ENCODE measurements around the gene HLA-C.
"Not testable (repeated sequence)": the region's sequence is repeated elsewhere in the genome, so short reads cannot be mapped to it uniquely, and the experiment has no call there.

Gene HLA-C

GRCh38 chr6:31267651-31268368, 4.1 kb downstream of the HLA-C start:
- peak overlapping the region; percentile 97 for H3K4me3 Mint-ChIP-seq
- peak overlapping the region; percentile 100 for H3K27ac Mint-ChIP-seq (ENCODE audit: low read depth)
- DNase-seq (ENCODE audit: low spot score in 2 of 2) = peak in 1 of 2 donors; percentile 31
- H3K9me3 Mint-ChIP-seq = peaks cover 5% of the 10 kb centered on the region
- ATAC-seq (replicated peaks; ENCODE audit: extremely low read depth, poor library complexity, severe bottlenecking) = no peak
- H3K36me3 Mint-ChIP-seq (ENCODE audit: insufficient read depth) = peaks cover 60% of the 10 kb centered on the region
- peaks cover 52% of the 10 kb centered on the region for H3K4me1 Mint-ChIP-seq
- H3K27me3 Mint-ChIP-seq = no peaks in the 10 kb centered on the region

GRCh38 chr6:31266567-31267360, 5.1 kb downstream of the HLA-C start:
- Mint-ChIP-seq H3K27ac (ENCODE audit: low read depth) (peak overlapping the region; percentile 100), H3K36me3 (ENCODE audit: insufficient read depth) (peaks cover 51% of the 10 kb centered on the region), H3K4me3 (peak overlapping the region; percentile 97), H3K4me1 (peaks cover 41% of the 10 kb centered on the region), H3K27me3 (peaks cover 6% of the 10 kb centered on the region), H3K9me3 (peaks cover 11% of the 10 kb centered on the region)
- no peak for DNase-seq (ENCODE audit: low spot score in 2 of 2)
- no peak for ATAC-seq (replicated peaks; ENCODE audit: extremely low read depth, poor library complexity, severe bottlenecking)

GRCh38 chr6:31265926-31266325, 6.0 kb downstream of the HLA-C start:
- DNase-seq (ENCODE audit: low spot score in 2 of 2) (no peak), ATAC-seq (replicated peaks; ENCODE audit: extremely low read depth, poor library complexity, severe bottlenecking) (no peak)
- Mint-ChIP-seq H3K9me3 (peaks cover 11% of the 10 kb centered on the region), H3K27ac (ENCODE audit: low read depth) (no peak overlapping the region), H3K27me3 (peaks cover 9% of the 10 kb centered on the region), H3K36me3 (ENCODE audit: insufficient read depth) (peaks cover 43% of the 10 kb centered on the region), H3K4me1 (peaks cover 38% of the 10 kb centered on the region), H3K4me3 (no peak overlapping the region)

GRCh38 chr6:31263346-31263933, 8.5 kb downstream of the HLA-C start:
- H3K36me3 Mint-ChIP-seq (ENCODE audit: insufficient read depth) = peaks cover 21% of the 10 kb centered on the region
- not testable (repeated sequence) for H3K4me3 Mint-ChIP-seq; ATAC-seq (replicated peaks; ENCODE audit: extremely low read depth, poor library complexity, severe bottlenecking); DNase-seq (ENCODE audit: low spot score in 2 of 2); H3K27ac Mint-ChIP-seq (ENCODE audit: low read depth)
- peaks cover 27% of the 10 kb centered on the region for H3K4me1 Mint-ChIP-seq
- peaks cover 11% of the 10 kb centered on the region for H3K9me3 Mint-ChIP-seq
- peaks cover 20% of the 10 kb centered on the region for H3K27me3 Mint-ChIP-seq

GRCh38 chr6:31259995-31260394, 11.9 kb downstream of the HLA-C start:
- H3K4me1 Mint-ChIP-seq; ATAC-seq (replicated peaks; ENCODE audit: extremely low read depth, poor library complexity, severe bottlenecking): not testable (repeated sequence)

GRCh38 chr6:31252625-31253024, 19.3 kb downstream of the HLA-C start:
- Mint-ChIP-seq H3K4me3 (no peak overlapping the region), H3K27me3 (peaks cover 50% of the 10 kb centered on the region), H3K4me1 (no peaks in the 10 kb centered on the region), H3K9me3 (peaks cover 13% of the 10 kb centered on the region), H3K27ac (ENCODE audit: low read depth) (no peak overlapping the region), H3K36me3 (ENCODE audit: insufficient read depth) (peaks cover 1% of the 10 kb centered on the region)
- no peak for ATAC-seq (replicated peaks; ENCODE audit: extremely low read depth, poor library complexity, severe bottlenecking)
- DNase-seq (ENCODE audit: low spot score in 2 of 2) = no peak

More at GRCh38 chr6:31259995-31260394, 11.9 kb downstream of the HLA-C start:
- not testable (repeated sequence) for DNase-seq (ENCODE audit: low spot score in 2 of 2); H3K27ac Mint-ChIP-seq (ENCODE audit: low read depth); H3K36me3 Mint-ChIP-seq (ENCODE audit: insufficient read depth); H3K4me3 Mint-ChIP-seq
- Mint-ChIP-seq H3K9me3 (peaks cover 11% of the 10 kb centered on the region), H3K27me3 (peaks cover 45% of the 10 kb centered on the region)

GRCh38 chr6:31251261-31251660, 20.6 kb downstream of the HLA-C start:
- DNase-seq (ENCODE audit: low spot score in 2 of 2) (no peak), ATAC-seq (replicated peaks; ENCODE audit: extremely low read depth, poor library complexity, severe bottlenecking) (no peak)
- Mint-ChIP-seq H3K9me3 (peaks cover 26% of the 10 kb centered on the region), H3K4me3 (no peak overlapping the region), H3K4me1 (no peaks in the 10 kb centered on the region), H3K36me3 (ENCODE audit: insufficient read depth) (peaks cover 1% of the 10 kb centered on the region), H3K27ac (ENCODE audit: low read depth) (no peak overlapping the region), H3K27me3 (peaks cover 50% of the 10 kb centered on the region)

- peaks cover 1% of the 10 kb centered on the region for H3K36me3 Mint-ChIP-seq (ENCODE audit: insufficient read depth)
- no peaks in the 10 kb centered on the region for H3K4me1 Mint-ChIP-seq
- peaks cover 26% of the 10 kb centered on the region for H3K9me3 Mint-ChIP-seq
- no peak for DNase-seq (ENCODE audit: low spot score in 2 of 2)
- no peak overlapping the region for H3K4me3 Mint-ChIP-seq
- no peak overlapping the region for H3K27ac Mint-ChIP-seq (ENCODE audit: low read depth)
- peaks cover 49% of the 10 kb centered on the region for H3K27me3 Mint-ChIP-seq
- no peak for ATAC-seq (replicated peaks; ENCODE audit: extremely low read depth, poor library complexity, severe bottlenecking)
Measured at GRCh38 chr6:31249184-31249583, 22.7 kb downstream of the HLA-C start.

- H3K9me3 Mint-ChIP-seq = peaks cover 26% of the 10 kb centered on the region
- H3K4me1 Mint-ChIP-seq = no peaks in the 10 kb centered on the region
- peaks cover 1% of the 10 kb centered on the region for H3K36me3 Mint-ChIP-seq (ENCODE audit: insufficient read depth)
- ATAC-seq (replicated peaks; ENCODE audit: extremely low read depth, poor library complexity, severe bottlenecking) (no peak), DNase-seq (ENCODE audit: low spot score in 2 of 2) (no peak)
- no peak overlapping the region for H3K4me3 Mint-ChIP-seq
- no peak overlapping the region for H3K27ac Mint-ChIP-seq (ENCODE audit: low read depth)
- peaks cover 49% of the 10 kb centered on the region for H3K27me3 Mint-ChIP-seq
Measured at GRCh38 chr6:31247813-31248212, 24.1 kb downstream of the HLA-C start.

- no peak overlapping the region for H3K4me3 Mint-ChIP-seq
- H3K36me3 Mint-ChIP-seq (ENCODE audit: insufficient read depth) = peaks cover 1% of the 10 kb centered on the region
- no peak overlapping the region for H3K27ac Mint-ChIP-seq (ENCODE audit: low read depth)
- H3K27me3 Mint-ChIP-seq = peaks cover 42% of the 10 kb centered on the region
- no peak for DNase-seq (ENCODE audit: low spot score in 2 of 2)
- ATAC-seq (replicated peaks; ENCODE audit: extremely low read depth, poor library complexity, severe bottlenecking) = no peak
- peaks cover 26% of the 10 kb centered on the region for H3K9me3 Mint-ChIP-seq
- no peaks in the 10 kb centered on the region for H3K4me1 Mint-ChIP-seq
Measured at GRCh38 chr6:31246051-31246521, 25.8 kb downstream of the HLA-C start.

GRCh38 chr6:31243508-31243907, 28.4 kb downstream of the HLA-C start:
- no peaks in the 10 kb centered on the region for H3K36me3 Mint-ChIP-seq (ENCODE audit: insufficient read depth)
- H3K9me3 Mint-ChIP-seq = peaks cover 22% of the 10 kb centered on the region
- no peak overlapping the region for H3K4me3 Mint-ChIP-seq
- no peak for DNase-seq (ENCODE audit: low spot score in 2 of 2)
- H3K4me1 Mint-ChIP-seq = no peaks in the 10 kb centered on the region
- peak; percentile 67 for ATAC-seq (replicated peaks; ENCODE audit: extremely low read depth, poor library complexity, severe bottlenecking)
- peak overlapping the region; percentile 24 for H3K27ac Mint-ChIP-seq (ENCODE audit: low read depth)
- peaks cover 25% of the 10 kb centered on the region for H3K27me3 Mint-ChIP-seq

- H3K27me3 Mint-ChIP-seq = no peaks in the 10 kb centered on the region
- DNase-seq (ENCODE audit: low spot score in 2 of 2) = no peak
Measured at GRCh38 chr6:31239854-31240253, 32.0 kb downstream of the HLA-C start.

More at GRCh38 chr6:31239854-31240253, 32.0 kb downstream of the HLA-C start:
- Mint-ChIP-seq H3K4me3 (no peak overlapping the region), H3K4me1 (no peaks in the 10 kb centered on the region), H3K36me3 (ENCODE audit: insufficient read depth) (no peaks in the 10 kb centered on the region), H3K27ac (ENCODE audit: low read depth) (no peak overlapping the region), H3K9me3 (no peaks in the 10 kb centered on the region)
- no peak for ATAC-seq (replicated peaks; ENCODE audit: extremely low read depth, poor library complexity, severe bottlenecking)
